OCI-M2 (cell line): ENCODE measurements around the gene GALNT2.

Experiments
- DNase-seq: peaks from one replicate; lab custom pipeline; 2025; ENCODE audit not compliant: unreplicated experiment; lab: John Stamatoyannopoulos, UW

The GALNT2 gene

DNA sequence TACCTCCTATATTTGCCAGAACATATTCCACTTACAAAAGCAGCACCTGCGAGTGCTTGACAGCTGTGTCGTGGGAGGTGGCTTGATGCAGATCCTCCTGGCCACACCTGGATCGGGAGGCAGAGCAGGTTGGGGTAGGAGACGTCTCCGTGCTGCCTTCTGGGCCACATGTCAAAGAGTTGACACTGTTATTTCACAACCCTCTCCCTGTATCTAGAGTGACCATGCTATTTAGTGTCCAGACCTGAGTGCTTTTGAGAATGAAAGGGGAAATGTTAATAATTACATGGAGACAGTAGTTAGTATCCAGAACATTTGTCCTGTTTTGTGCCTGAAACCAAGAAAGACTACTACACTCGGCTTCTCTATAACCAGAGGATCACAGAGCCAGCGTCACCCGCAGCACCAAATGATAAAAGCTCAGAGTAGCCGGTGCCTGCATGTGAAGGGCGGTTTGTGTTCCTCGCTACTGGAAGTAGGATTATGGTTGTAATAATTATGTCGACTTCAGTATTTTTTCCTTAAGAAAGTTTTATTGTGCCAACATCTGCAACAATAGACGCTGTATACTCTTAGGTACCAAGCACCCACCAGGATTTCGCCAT lies 77.1 kb downstream of the GALNT2 start:
- DNase-seq, result no peak

DNA sequence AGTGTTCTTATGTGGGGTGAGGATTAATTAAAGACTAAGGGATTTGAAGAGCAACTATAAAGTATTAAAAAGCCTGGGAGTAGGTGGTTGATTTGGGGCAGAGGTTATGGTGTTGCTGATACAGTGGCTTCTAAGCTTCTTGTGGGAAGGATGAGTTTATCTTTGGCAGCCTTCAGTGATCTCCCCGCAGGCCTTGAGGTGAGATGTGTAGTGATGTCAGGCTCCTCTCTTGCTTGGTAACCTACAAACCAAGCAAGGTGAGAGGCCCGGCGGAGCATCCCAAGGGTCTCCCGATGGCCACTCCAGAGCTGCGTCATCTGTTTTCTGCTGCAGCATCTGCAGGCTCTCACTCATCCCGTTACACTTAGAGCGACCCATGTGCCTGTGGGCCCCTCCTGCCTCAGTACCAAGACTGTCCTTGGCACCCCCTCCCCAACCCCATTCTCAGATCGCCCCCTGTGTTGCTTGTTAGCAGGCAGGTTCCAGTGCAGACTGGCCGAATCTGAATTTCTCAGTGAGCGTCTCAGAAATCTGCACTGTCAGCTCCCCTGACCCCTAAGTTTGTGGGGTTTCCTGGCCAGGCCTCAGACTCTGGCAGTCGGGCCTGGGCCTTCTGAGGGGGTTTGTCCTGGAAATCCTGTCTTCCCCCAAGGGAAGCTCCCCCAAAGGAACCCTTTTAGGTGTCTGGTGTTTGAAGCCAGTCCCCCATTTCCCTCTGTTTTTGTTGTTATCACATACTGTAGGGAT lies 77.9 kb downstream of the GALNT2 start:
- DNase-seq, result no peak

DNA sequence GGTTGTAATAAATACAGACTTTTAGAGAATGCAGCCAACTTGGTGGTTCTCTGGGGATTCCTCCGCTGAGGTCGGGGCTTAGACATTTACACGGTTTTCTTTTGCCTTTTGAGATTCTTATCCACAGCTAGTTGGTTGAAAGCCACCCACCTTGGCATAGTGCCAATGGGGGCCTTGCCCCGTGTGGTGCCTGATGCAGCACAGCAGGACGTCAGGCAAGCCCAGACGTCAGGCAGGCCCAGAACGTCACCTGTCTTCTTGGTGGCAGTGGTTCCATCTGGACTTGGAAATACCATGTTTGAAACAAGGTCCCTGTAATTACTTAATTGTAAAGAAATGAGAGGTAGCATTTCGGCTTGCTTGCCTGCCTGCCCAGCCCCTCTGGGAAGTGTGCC lies 78.5 kb downstream of the GALNT2 start:
- no peak for DNase-seq

DNA sequence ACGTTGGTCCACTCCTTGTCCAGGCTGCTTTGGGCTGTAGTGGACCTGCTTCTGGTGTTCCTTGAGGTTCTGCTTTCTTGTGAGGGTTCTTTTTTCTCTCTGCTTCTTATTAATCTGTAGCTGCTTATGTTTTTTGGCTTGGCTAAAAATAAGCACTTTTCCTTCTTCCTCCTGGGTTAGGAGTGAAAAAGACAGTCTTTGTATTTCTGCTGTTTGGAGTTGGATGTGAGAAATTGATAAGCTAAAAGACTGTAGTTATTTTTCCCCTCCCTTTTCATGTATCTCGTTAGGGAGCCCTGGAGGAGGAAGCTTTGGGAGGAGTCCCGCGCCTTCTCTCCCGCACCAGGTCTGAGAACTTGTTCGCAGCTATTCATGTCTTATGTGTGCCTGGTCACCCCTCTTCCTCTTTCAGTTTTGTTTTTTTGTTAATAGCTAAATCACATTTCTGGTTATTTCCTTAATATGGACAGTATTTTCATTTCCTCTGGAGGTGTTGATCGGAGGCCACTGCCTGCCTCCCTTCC lies 79.0 kb downstream of the GALNT2 start:
- DNase-seq, result peak; percentile 25

DNA sequence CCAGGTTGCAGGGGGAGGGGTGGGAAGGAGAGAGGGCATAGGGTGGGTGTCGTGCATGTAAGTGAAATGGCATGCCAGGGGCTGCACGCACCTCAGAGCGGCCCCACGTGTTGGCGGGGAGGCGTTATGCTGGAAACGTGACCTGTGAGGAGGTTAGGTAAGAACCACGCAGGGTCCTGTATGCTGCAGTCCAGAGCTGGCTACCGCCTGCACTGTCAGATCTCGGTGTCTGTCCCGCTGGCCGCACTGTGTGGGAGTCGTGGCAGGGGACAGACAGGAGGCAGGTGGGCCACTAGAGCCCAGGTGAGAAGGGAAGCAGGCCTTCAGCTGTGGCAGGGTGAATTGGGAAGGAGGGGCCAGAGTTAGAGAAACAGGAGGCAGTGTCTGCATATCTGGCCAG lies 79.7 kb downstream of the GALNT2 start:
- DNase-seq, result no peak

DNA sequence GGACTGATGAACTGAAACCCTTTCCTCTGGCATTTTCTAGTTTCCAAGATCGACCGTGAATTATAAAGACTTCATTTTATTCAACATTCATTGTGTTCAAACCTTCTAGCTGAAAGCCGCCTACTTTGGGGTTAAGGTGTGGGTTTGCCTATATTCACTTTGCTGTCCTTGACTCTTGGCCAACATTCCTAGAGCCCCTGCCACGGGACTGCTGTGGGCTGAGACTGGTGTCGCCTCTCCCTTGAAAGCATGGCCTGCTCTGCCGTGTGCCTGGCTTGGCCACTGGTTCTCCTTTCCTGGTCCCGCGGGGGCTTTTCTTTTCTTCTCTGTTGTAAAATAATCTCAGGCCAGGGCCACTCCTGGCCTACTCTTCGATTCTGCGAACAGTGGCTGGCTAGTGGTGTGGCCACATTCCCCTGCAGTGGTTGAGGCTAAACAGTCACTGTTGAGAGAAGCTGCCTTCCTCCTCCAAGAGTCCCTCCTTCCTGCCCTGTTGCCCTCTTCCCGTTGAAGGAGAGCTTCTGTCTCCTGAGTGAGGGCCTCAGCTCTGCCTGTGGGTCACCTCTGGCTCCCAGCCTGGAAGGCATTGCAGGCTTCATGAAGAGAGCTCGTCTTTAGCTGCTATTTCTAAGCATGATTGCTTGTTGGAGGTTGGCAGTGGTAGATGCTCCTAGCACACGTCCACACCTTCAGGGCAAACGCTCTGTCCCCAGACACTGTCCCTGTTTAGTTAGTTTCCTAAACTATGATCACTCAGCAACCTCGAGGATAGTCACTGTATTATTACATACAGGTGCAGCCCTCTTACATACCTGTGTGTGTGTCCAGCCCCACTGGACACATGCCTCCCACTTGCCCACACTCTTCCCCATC lies 80.5 kb downstream of the GALNT2 start:
- no peak for DNase-seq

DNA sequence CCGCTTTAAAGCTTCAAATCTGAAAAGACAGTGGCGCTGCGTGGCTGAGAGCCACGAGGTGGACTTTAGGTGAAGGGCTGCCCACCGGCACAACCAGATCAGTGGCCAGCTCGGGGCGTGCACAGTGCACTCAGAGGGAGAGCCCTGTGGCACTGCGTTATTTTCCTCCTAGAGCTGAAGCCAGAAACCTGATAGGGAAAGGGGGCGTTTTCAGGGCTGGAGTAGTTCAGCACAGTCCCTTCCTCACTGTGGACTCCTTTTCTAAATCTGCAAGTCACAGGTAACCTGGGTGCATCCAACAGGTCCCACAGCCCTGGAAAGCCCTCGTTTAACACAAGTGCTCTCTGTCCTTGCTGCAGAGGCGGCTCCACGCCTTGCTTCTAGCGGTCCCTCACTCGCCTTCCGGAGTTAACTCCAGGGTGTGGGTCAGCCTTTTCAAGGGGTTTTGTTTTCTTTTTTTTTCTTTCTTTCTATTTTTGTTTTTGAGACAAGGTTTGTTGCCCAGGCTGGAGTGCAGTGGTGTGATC lies 81.2 kb downstream of the GALNT2 start:
- DNase-seq, result no peak

DNA sequence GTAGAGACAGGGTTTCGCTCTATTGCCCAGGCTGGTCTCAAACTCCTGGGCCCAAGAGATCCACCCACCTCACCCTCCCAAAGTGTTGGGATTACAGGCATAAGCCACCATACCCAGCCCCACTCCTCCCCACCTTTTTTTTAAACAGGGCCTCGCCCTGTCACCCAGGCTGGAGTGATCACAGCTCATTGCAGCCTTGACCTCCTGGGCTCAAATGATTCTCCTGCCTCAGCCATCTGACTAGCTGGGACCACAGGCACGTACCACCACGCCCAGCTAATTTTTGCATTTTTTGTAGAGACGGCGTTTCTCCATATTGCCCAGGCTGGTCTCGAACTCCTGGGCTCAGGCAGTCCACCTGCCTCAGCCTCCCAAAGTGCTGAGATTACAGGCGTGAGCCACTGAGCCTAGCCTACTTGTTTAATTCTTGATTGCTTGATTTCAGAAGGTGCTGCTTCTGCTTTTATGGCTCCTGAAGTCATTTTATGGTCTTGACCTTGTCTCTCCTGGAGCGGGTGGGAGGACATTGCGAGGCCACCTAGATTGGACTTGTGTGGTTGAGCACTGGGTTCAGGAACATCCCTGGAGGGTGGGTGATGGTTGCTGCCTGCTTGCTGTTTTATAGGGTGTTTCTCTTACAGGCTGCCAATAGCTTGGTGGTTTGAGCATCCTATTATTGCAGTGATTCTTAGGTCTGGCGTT lies 81.9 kb downstream of the GALNT2 start:
- DNase-seq, result no peak

DNA sequence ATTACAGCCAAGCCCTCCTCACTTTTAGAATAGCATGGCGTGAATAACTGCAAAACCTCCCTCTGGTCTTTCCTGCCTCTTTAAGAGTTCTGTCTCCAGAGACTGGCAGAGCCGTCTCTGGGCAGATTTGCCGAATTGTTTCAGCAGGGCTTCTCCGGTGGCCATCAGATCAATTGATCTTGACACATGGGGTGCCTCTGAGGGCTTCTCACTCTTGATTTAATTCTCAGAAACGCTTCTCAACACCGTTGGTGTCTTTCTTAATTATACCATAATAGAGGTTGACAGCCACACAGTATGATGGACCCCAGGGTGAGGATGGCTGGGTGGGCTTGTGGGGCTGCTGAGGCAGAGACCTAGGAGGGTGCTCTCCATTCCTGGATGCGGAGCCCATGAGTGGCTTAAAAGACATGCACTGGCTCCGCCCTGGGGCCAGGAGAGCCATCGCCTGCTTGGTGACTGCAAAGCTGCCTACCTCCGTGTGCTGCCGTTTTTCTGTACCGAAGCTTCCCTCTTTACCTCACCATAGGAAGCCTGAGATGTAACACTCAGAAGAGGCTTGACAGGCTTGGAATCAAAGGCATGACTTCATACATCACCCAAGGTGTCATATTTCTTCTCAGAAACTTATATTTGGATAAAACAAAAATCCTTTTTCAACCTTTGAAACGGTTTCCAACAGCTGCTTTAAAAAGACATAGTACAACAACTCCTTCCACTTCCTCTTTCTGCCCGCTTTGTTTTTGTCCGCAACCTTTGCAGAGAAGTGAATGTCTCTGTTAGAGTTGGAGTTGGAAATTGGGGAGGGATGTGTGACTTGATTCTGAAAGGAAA lies 82.9 kb downstream of the GALNT2 start:
- no peak for DNase-seq

DNA sequence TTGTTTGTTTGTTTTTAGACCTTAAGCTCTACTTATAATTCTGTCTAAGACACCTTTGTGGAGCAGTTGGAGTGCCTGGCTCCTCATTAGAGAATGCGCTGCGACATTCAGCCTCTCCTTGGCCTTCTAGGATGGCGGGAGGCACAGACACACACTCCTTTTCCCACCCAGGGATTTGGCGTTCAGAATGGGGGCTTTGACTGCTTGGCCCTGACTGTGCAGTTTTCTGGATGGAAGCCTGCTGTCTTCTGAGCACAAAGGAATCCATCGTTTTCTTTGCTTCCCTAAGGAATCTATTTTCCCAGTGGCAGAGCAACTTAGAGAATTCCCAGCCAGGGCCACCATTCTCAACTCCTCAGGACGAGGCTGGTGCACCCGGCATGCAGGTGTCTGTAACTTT lies 83.6 kb downstream of the GALNT2 start:
- DNase-seq, result no peak

DNA sequence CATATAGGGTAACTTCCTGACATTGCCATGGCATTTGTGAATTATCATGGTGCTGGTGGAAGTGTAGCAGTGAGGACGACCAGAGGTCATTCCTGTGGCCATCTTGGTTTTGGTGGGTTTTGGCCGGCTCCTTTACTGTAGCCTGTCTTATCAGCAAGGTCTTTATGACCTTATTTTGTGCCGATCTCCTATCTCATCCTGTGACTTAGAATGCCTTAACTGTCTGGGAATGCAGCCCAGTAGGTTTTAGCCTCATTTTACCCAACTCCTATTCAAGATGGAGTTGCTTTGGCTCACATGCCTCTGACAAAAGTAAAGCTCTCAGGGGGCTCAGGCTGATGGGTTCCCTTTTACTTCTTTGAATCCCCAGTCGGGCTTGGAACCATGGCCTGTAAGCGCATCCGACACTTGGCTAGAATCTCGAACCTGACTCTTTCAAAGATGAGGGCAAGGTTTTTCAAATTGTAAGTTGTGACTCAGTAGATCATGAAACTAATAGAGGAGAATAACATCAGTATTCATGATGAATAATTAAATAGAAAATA lies 85.0 kb downstream of the GALNT2 start:
- no peak for DNase-seq

DNA sequence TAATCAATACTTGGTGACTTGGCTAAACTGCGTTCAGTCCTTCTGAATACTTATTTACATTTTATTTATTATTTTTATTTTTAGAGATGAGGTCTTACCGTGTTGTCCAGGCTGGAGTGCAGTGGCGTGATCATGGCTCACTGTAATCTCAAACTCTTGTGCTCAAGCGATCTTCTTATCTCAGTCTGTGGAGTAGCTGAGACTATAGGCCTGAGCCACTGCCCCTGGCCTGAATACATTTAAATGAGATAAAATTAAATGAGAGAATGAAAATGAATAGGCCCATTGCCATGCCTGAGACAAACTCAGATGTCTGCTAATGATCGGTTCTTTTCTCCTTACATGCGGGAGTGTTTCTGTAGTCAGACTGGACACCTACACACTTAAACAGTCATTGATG lies 86.0 kb downstream of the GALNT2 start:
- DNase-seq, result no peak

DNA sequence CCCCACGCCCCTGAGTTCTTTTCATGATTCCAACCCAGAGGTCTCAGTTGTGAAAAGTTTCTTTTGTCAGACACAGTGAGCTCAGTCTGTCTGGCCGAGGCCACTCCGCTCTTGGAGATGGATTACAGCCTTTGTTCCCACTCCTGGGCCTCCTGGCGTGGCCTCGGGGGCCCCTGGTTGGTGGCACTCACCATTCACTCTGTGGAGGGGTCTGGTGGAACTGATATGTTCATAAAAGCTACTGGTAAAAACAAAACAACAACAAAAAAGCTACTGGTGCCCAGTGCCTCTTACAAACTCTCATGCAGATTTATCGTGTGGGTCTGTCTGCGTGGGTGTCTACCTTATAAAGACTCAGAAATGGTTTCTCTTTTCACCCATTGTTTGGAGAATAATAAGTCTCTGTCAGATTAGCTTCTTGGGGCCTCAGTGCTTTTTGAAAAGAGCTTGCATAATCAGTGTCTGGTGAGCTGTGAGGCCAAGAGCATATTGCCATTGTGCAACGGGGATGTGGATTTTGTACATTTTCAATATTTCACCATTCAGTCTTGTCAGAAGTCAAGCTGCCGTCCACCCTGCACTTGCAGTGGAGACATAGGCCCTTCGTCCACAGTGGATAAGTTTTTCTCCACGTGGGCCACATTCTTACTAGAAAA lies 86.7 kb downstream of the GALNT2 start:
- no peak for DNase-seq

DNA sequence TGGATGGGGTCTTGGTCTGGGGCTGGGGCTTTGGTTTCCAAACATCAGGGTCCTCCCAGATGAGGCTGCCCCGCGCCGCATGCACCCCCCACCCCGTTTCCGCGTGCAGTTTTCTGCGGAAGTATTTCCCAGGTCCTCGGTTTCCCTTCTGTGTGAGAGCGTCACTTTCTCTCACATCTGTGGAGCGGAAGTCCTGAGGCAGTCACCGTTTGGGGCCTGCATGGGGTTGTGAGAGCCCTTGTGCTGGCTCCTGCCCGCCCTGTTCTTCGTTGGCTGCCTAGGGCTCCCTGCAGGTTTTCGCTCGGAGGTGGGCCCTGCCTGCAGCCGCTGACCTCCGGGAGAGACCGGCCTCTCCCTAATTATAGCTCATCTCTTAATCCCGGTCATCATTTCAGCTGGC lies 88.0 kb downstream of the GALNT2 start:
- no peak for DNase-seq

DNA sequence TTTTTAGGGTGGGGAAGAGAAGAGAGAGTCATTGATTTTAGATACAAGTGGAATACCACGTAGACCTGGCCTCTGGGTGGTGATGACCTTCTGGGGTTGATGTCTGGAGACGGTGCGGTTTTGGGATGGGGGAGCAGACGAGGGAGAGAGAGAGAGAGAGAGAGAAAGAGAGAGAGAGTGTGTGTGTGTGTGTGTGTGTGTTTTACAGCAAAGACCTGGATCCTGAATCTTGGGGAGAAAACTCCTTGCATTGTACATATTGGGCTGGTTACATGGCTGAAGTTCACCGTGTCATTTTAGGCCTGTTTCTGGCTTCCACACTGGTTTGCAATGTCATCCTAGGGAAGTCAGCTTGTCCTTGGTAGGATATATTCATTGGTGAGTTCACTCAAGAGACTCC lies 89.0 kb downstream of the GALNT2 start:
- DNase-seq, result no peak

DNA sequence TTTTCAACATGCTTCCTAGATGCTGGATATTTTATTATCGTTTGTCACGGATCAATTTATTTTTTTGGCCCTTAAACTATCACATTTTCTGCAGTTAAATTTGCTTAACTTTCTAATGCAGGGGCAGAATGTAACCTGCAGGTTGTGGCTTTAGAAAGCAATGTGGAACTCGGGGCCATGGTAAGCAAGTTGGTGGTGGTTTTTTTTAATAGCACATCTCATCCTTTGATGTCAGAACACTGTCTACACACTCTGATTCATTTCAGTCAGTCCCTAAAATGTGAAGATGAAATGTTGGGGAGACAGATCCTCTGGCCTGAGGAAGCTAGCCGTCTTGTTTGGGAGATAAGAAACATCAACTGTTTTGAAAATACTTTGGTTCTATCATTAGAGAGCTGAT lies 89.5 kb downstream of the GALNT2 start:
- no peak for DNase-seq

DNA sequence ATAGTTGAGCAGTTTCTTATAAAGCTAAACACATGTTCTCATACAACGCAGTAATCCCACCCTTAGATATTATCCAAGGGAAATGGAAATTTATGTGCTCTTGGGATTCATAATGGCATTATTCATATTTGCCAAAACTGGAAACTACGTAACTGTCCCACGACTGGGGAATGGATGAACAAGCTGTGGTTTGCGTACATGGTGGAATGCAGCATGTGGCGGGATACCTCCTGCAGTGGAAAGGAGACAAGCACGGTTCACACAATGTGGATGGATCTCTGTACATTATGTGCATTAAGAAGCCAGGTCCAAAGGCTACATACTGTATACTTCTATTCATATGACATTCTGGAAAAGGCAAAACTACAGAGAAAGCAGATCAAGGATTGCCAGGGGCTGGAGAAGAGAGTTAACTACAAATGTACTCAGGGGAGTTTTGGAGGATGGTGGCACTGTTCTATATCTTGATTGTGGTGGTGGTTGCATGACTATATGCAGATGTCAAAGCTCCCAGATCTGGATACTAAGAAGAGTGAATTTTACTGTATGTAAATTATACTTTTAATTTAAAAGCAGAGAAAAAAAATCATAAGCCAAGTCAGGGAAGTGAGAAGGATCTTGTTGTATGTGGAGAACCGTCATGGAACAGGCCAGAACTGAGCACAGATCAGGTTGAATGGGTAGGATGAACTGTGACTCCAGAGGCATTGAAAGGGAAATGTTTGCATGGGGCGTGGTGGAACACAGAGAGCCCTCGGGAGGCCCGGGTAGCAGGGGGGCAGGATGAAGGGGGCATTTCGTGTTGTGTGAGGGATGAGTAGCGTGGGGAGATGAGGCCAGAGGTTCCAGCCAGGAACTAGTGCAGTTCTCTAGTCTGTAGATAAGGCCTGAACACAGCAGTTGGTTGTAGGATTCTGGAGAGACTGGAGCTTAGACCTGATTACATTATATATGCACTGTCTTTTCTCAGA lies 90.7 kb downstream of the GALNT2 start:
- no peak for DNase-seq
